Duodenal mucosa (tissue), 2 donors: ENCODE measurements around the gene SLC23A3.

Source experiments
- H3K27ac ChIP-seq: one replicate; pipeline ENCODE4 v1.7.0; 2013; ENCODE audit warnings: low read depth, low read length
- H3K27me3 ChIP-seq, 2 donors: one replicate each; pipeline ENCODE4 v1.7.0; 2013; ENCODE audit warnings: low read length in 2 of 2, control low read depth in 1 of 2; ENCODE audit not compliant: insufficient read depth in 2 of 2, control insufficient read depth in 1 of 2
- H3K36me3 ChIP-seq, 2 donors: one replicate each; pipeline ENCODE4 v1.7.0; 2013; ENCODE audit warnings: low read length in 2 of 2, control low read depth in 1 of 2; ENCODE audit not compliant: insufficient read depth in 2 of 2, control insufficient read depth in 1 of 2
- H3K4me1 ChIP-seq, 2 donors: one replicate each; pipeline ENCODE4 v1.7.0; 2013; ENCODE audit warnings: low read length in 2 of 2, control low read depth in 1 of 2; ENCODE audit not compliant: insufficient read depth in 2 of 2, control insufficient read depth in 1 of 2
- H3K4me3 ChIP-seq, 2 donors: one replicate each; pipeline ENCODE4 v1.7.0; 2013; ENCODE audit warnings: low read length in 2 of 2, low read depth in 1 of 2
- H3K9ac ChIP-seq, 2 donors: one replicate each; pipeline ENCODE4 v1.7.0; 2013; ENCODE audit warnings: low read length in 2 of 2, low read depth in 1 of 2
- H3K9me3 ChIP-seq, 2 donors: one replicate each; pipeline ENCODE4 v1.7.0; 2013; ENCODE audit warnings: low read length in 2 of 2, control low read depth in 1 of 2; ENCODE audit not compliant: control insufficient read depth in 1 of 2

The SLC23A3 gene

GRCh38 chr2:219213026-219213415, 43.2 kb upstream of the SLC23A3 start:
- H3K4me1 ChIP-seq, result peaks cover 9 to 17% of the 10 kb centered on the region in 2 donors
- no peaks in the 10 kb centered on the region for H3K9me3 ChIP-seq
- H3K27me3 ChIP-seq, result no peaks in the 10 kb centered on the region
- H3K4me3 ChIP-seq, result no peak overlapping the region
- no peak overlapping the region for H3K27ac ChIP-seq
- no peak overlapping the region for H3K9ac ChIP-seq
- H3K36me3 ChIP-seq, result peaks cover 9 to 50% of the 10 kb centered on the region in 2 donors

- H3K27ac ChIP-seq, result no peak overlapping the region
- H3K27me3 ChIP-seq, result no peaks in the 10 kb centered on the region
- H3K36me3 ChIP-seq, result peaks cover 9 to 51% of the 10 kb centered on the region in 2 donors
These were observed 41.1 kb upstream of the SLC23A3 start for GRCh38 chr2:219210886-219211362.

GRCh38 chr2:219210196-219210885, 40.5 kb upstream of the SLC23A3 start:
- no peak overlapping the region for H3K9ac ChIP-seq
- no peak overlapping the region for H3K27ac ChIP-seq
- H3K9me3 ChIP-seq, result no peaks in the 10 kb centered on the region
- no peak overlapping the region for H3K4me3 ChIP-seq
- H3K27me3 ChIP-seq, result no peaks in the 10 kb centered on the region
- peaks cover 19 to 26% of the 10 kb centered on the region in 2 donors for H3K4me1 ChIP-seq
- peaks cover 9 to 51% of the 10 kb centered on the region in 2 donors for H3K36me3 ChIP-seq

More at GRCh38 chr2:219210886-219211362, 41.1 kb upstream of the SLC23A3 start:
- H3K9ac ChIP-seq, result no peak overlapping the region
- peaks cover 18 to 22% of the 10 kb centered on the region in 2 donors for H3K4me1 ChIP-seq
- no peak overlapping the region for H3K4me3 ChIP-seq
- no peaks in the 10 kb centered on the region for H3K9me3 ChIP-seq

GRCh38 chr2:219209236-219210195, 39.7 kb upstream of the SLC23A3 start:
- no peaks in the 10 kb centered on the region for H3K9me3 ChIP-seq
- H3K27ac ChIP-seq, result no peak overlapping the region
- peaks cover 5 to 45% of the 10 kb centered on the region in 2 donors for H3K36me3 ChIP-seq
- no peaks in the 10 kb centered on the region for H3K27me3 ChIP-seq
- peaks cover 19 to 26% of the 10 kb centered on the region in 2 donors for H3K4me1 ChIP-seq
- H3K9ac ChIP-seq, result no peak overlapping the region
- H3K4me3 ChIP-seq, result no peak overlapping the region

- Histone ChIP-seq H3K27ac (no peak overlapping the region), H3K9ac (peak overlapping the region; percentile 51 to 93)
These were observed 38.3 kb upstream of the SLC23A3 start for GRCh38 chr2:219207884-219208740.

GRCh38 chr2:219207134-219207883, 37.5 kb upstream of the SLC23A3 start:
- Histone ChIP-seq H3K9ac (peak overlapping the region; percentile 51 to 93), H3K4me3 (peak overlapping the region; percentile 75 to 79), H3K36me3 (peaks cover 0 to 25% of the 10 kb centered on the region in 2 donors), H3K27me3 (no peaks in the 10 kb centered on the region), H3K27ac (peak overlapping the region; percentile 94), H3K9me3 (no peaks in the 10 kb centered on the region), H3K4me1 (peaks cover 19 to 26% of the 10 kb centered on the region in 2 donors)

More at GRCh38 chr2:219207884-219208740, 38.3 kb upstream of the SLC23A3 start:
- H3K9me3 ChIP-seq, result no peaks in the 10 kb centered on the region
- peaks cover 0 to 31% of the 10 kb centered on the region in 2 donors for H3K36me3 ChIP-seq
- no peaks in the 10 kb centered on the region for H3K27me3 ChIP-seq
- H3K4me3 ChIP-seq, result peak overlapping the region in 1 of 2 donors; percentile 75
- H3K4me1 ChIP-seq, result peaks cover 19 to 26% of the 10 kb centered on the region in 2 donors

GRCh38 chr2:219206328-219207133, 36.7 kb upstream of the SLC23A3 start, which contains the start of gene ZFAND2B:
Gene ZFAND2B, plus strand, starts transcription at chr2:219206782. Its CDS starts 206 bp downstream, at chr2:219206988.
- H3K9ac ChIP-seq, result peak within 1 kb of the TSS; percentile 61 to 93
- H3K4me3 ChIP-seq, result peak within 1 kb of the TSS; percentile 75 to 85
- H3K27me3 ChIP-seq, result no peaks in the 10 kb centered on the region
- H3K27ac ChIP-seq, result peak within 1 kb of the TSS; percentile 94
- peaks cover 19 to 26% of the 10 kb centered on the region in 2 donors for H3K4me1 ChIP-seq
- H3K9me3 ChIP-seq, result no peaks in the 10 kb centered on the region
- H3K36me3 ChIP-seq, result peaks cover 0 to 25% of the 10 kb centered on the region in 2 donors

- Histone ChIP-seq H3K27ac (peak overlapping the region; percentile 94), H3K4me1 (peaks cover 19 to 26% of the 10 kb centered on the region in 2 donors), H3K9ac (peak overlapping the region; percentile 61 to 93), H3K36me3 (peaks cover 0 to 25% of the 10 kb centered on the region in 2 donors), H3K9me3 (no peaks in the 10 kb centered on the region), H3K27me3 (no peaks in the 10 kb centered on the region), H3K4me3 (peak overlapping the region; percentile 75 to 85)
These were observed 36.1 kb upstream of the SLC23A3 start for GRCh38 chr2:219205981-219206327.
